ENCODE results near the gene SLC22A6. TPM values are rescaled to one million over a fixed set of nuclear protein-coding genes. Genes with fewer than 3 reads are reported as not detected.
"Not testable (repeated sequence)": the region's sequence is repeated elsewhere in the genome, so short reads cannot be mapped to it uniquely, and the experiment has no call there.

Gene SLC22A6
- total RNA-seq, 1 donor, result not detected

- no peaks in the 10 kb centered on the region for H3K4me1 ChIP-seq (ENCODE audit: insufficient read depth, low read length)
- no peaks in the 10 kb centered on the region for H3K9me3 ChIP-seq (ENCODE audit: low read depth, low read length)
- no peaks in the 10 kb centered on the region for H3K27me3 ChIP-seq (ENCODE audit: insufficient read depth, low read length)
- no peak overlapping the region for H3K4me3 ChIP-seq (ENCODE audit: low read length)
Observed at GRCh38 chr11:62961017-62961570, 23.7 kb downstream of the SLC22A6 start.

- H3K4me3 ChIP-seq (ENCODE audit: low read length), result no peak overlapping the region
- H3K4me1 ChIP-seq (ENCODE audit: insufficient read depth, low read length), result no peaks in the 10 kb centered on the region
- H3K27me3 ChIP-seq (ENCODE audit: insufficient read depth, low read length), result no peaks in the 10 kb centered on the region
- H3K9me3 ChIP-seq (ENCODE audit: low read depth, low read length), result no peaks in the 10 kb centered on the region
Observed at GRCh38 chr11:62959422-62959980, 25.3 kb downstream of the SLC22A6 start.

- Histone ChIP-seq H3K9me3 (ENCODE audit: low read depth, low read length) (no peaks in the 10 kb centered on the region), H3K4me1 (ENCODE audit: insufficient read depth, low read length) (no peaks in the 10 kb centered on the region), H3K27me3 (ENCODE audit: insufficient read depth, low read length) (no peaks in the 10 kb centered on the region), H3K4me3 (ENCODE audit: low read length) (no peak overlapping the region)
Observed at GRCh38 chr11:62958547-62959421, 26.0 kb downstream of the SLC22A6 start.

GRCh38 chr11:62957147-62957546 lies 27.6 kb downstream of the SLC22A6 start:
- no peaks in the 10 kb centered on the region for H3K4me1 ChIP-seq (ENCODE audit: insufficient read depth, low read length)
- H3K27me3 ChIP-seq (ENCODE audit: insufficient read depth, low read length), result no peaks in the 10 kb centered on the region
- H3K4me3 ChIP-seq (ENCODE audit: low read length), result no peak overlapping the region
- no peaks in the 10 kb centered on the region for H3K9me3 ChIP-seq (ENCODE audit: low read depth, low read length)

GRCh38 chr11:62954478-62954877 lies 30.3 kb downstream of the SLC22A6 start:
- no peaks in the 10 kb centered on the region for H3K27me3 ChIP-seq (ENCODE audit: insufficient read depth, low read length)
- H3K4me1 ChIP-seq (ENCODE audit: insufficient read depth, low read length), result no peaks in the 10 kb centered on the region
- no peaks in the 10 kb centered on the region for H3K9me3 ChIP-seq (ENCODE audit: low read depth, low read length)
- no peak overlapping the region for H3K4me3 ChIP-seq (ENCODE audit: low read length)

GRCh38 chr11:62953811-62954210 lies 31.0 kb downstream of the SLC22A6 start:
- no peaks in the 10 kb centered on the region for H3K27me3 ChIP-seq (ENCODE audit: insufficient read depth, low read length)
- H3K9me3 ChIP-seq (ENCODE audit: low read depth, low read length), result no peaks in the 10 kb centered on the region
- no peaks in the 10 kb centered on the region for H3K4me1 ChIP-seq (ENCODE audit: insufficient read depth, low read length)
- H3K4me3 ChIP-seq (ENCODE audit: low read length), result no peak overlapping the region

- no peaks in the 10 kb centered on the region for H3K9me3 ChIP-seq (ENCODE audit: low read depth, low read length)
- no peaks in the 10 kb centered on the region for H3K4me1 ChIP-seq (ENCODE audit: insufficient read depth, low read length)
- H3K4me3 ChIP-seq (ENCODE audit: low read length), result no peak overlapping the region
- H3K27me3 ChIP-seq (ENCODE audit: insufficient read depth, low read length), result no peaks in the 10 kb centered on the region
Observed at GRCh38 chr11:62948765-62949320, 35.9 kb downstream of the SLC22A6 start.

GRCh38 chr11:62945538-62945937 lies 39.2 kb downstream of the SLC22A6 start:
- H3K9me3 ChIP-seq (ENCODE audit: low read depth, low read length); H3K4me1 ChIP-seq (ENCODE audit: insufficient read depth, low read length); H3K4me3 ChIP-seq (ENCODE audit: low read length); H3K27me3 ChIP-seq (ENCODE audit: insufficient read depth, low read length): not testable (repeated sequence)

- H3K27me3 ChIP-seq (ENCODE audit: insufficient read depth, low read length); H3K4me3 ChIP-seq (ENCODE audit: low read length); H3K4me1 ChIP-seq (ENCODE audit: insufficient read depth, low read length); H3K9me3 ChIP-seq (ENCODE audit: low read depth, low read length): not testable (repeated sequence)
Observed at GRCh38 chr11:62937528-62937927, 47.2 kb downstream of the SLC22A6 start.

- H3K9me3 ChIP-seq (ENCODE audit: low read depth, low read length), result no peaks in the 10 kb centered on the region
- no peak overlapping the region for H3K4me3 ChIP-seq (ENCODE audit: low read length)
- no peaks in the 10 kb centered on the region for H3K4me1 ChIP-seq (ENCODE audit: insufficient read depth, low read length)
- peaks cover 3% of the 10 kb centered on the region for H3K27me3 ChIP-seq (ENCODE audit: insufficient read depth, low read length)
Observed at GRCh38 chr11:62934496-62934785, 50.3 kb downstream of the SLC22A6 start.

- no peaks in the 10 kb centered on the region for H3K4me1 ChIP-seq (ENCODE audit: insufficient read depth, low read length)
- H3K4me3 ChIP-seq (ENCODE audit: low read length), result no peak overlapping the region
- peaks cover 6% of the 10 kb centered on the region for H3K27me3 ChIP-seq (ENCODE audit: insufficient read depth, low read length)
- no peaks in the 10 kb centered on the region for H3K9me3 ChIP-seq (ENCODE audit: low read depth, low read length)
Observed at GRCh38 chr11:62933750-62934495, 50.8 kb downstream of the SLC22A6 start.

GRCh38 chr11:62933285-62933684 lies 51.5 kb downstream of the SLC22A6 start:
- no peak overlapping the region for H3K4me3 ChIP-seq (ENCODE audit: low read length)
- H3K27me3 ChIP-seq (ENCODE audit: insufficient read depth, low read length), result peaks cover 13% of the 10 kb centered on the region
- H3K4me1 ChIP-seq (ENCODE audit: insufficient read depth, low read length), result no peaks in the 10 kb centered on the region

GRCh38 chr11:62931499-62932278 lies 53.1 kb downstream of the SLC22A6 start:
- no peak overlapping the region for H3K4me3 ChIP-seq (ENCODE audit: low read length)
- H3K9me3 ChIP-seq (ENCODE audit: low read depth, low read length), result no peaks in the 10 kb centered on the region
- peaks cover 1% of the 10 kb centered on the region for H3K4me1 ChIP-seq (ENCODE audit: insufficient read depth, low read length)
- H3K27me3 ChIP-seq (ENCODE audit: insufficient read depth, low read length), result peaks cover 27% of the 10 kb centered on the region

More at GRCh38 chr11:62933285-62933684, 51.5 kb downstream of the SLC22A6 start:
- H3K9me3 ChIP-seq (ENCODE audit: low read depth, low read length), result no peaks in the 10 kb centered on the region

GRCh38 chr11:62930666-62931065 lies 54.1 kb downstream of the SLC22A6 start:
- no peaks in the 10 kb centered on the region for H3K9me3 ChIP-seq (ENCODE audit: low read depth, low read length)
- peaks cover 36% of the 10 kb centered on the region for H3K27me3 ChIP-seq (ENCODE audit: insufficient read depth, low read length)
- H3K4me3 ChIP-seq (ENCODE audit: low read length), result no peak overlapping the region
- peaks cover 12% of the 10 kb centered on the region for H3K4me1 ChIP-seq (ENCODE audit: insufficient read depth, low read length)

Measured in mononuclear cell (primary cell).